ENCODE results near the gene IFT172.

DNA sequence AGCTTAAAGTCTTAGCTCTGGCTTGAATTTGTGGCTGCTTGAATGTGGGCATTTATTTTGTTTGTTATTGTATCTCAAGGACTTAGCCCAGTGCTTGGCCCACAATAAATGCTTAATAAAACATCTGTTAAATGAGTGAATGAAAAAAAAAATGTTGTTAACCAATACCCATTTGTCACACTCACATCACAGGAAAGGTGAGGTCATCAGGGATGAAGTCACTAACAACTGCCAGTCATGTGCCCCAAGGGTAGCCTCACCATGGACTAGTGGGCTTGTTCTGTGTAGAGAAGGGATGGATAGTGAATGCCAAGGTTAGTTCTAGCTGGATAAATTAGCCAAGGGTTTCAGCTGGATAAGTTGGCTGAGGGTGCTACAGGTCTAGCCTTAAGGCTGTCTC is 58.1 kb downstream of the IFT172 start:
- no peak for TF ChIP-seq POLR2A (IDR thresholded peaks at IDR 0.05)
- TF ChIP-seq, protein P1, sequence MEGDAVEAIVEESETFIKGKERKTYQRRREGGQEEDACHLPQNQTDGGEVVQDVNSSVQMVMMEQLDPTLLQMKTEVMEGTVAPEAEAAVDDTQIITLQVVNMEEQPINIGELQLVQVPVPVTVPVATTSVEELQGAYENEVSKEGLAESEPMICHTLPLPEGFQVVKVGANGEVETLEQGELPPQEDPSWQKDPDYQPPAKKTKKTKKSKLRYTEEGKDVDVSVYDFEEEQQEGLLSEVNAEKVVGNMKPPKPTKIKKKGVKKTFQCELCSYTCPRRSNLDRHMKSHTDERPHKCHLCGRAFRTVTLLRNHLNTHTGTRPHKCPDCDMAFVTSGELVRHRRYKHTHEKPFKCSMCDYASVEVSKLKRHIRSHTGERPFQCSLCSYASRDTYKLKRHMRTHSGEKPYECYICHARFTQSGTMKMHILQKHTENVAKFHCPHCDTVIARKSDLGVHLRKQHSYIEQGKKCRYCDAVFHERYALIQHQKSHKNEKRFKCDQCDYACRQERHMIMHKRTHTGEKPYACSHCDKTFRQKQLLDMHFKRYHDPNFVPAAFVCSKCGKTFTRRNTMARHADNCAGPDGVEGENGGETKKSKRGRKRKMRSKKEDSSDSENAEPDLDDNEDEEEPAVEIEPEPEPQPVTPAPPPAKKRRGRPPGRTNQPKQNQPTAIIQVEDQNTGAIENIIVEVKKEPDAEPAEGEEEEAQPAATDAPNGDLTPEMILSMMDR (IDR thresholded peaks at IDR 0.05), result no peak

Data from ovary (tissue), 3 donors.